HepG2 (cell line): ENCODE measurements around the gene PHF14. TPM values are rescaled to one million over a fixed set of nuclear protein-coding genes. Genes with fewer than 3 reads are reported as not detected.

Source experiments
- LCORL ChIP-seq, 2 experiments: fragments of 450-650 bp in 1 of 2; sonication (generic) in 1 of 2; formaldehyde crosslinking in 1 of 2; IDR thresholded peaks; 2 replicates each; pipeline versions ENCODE4 v1.5.0 to v1.6.1; 2017 to 2020; ENCODE audit warnings: antibody characterized with exemption in 1 of 2, missing genetic modification reagents in 1 of 2
- SIX4 ChIP-seq: sonication (generic); formaldehyde crosslinking; IDR thresholded peaks from 2 replicates; pipeline ENCODE4 v1.4.0; 2020; ENCODE audit warnings: missing genetic modification reagents
- SNAI1 ChIP-seq: sonication (generic); formaldehyde crosslinking; IDR thresholded peaks from 2 replicates; pipeline ENCODE4 v1.5.0; 2020; ENCODE audit warnings: mild to moderate bottlenecking, missing genetic modification reagents, borderline replicate concordance
- SOX6 ChIP-seq, 2 experiments: fragments of 450-650 bp in 1 of 2; sonication (generic) in 1 of 2; formaldehyde crosslinking in 1 of 2; IDR thresholded peaks; 2 replicates each; pipeline versions ENCODE4 v1.4.0 to v1.6.1; 2017 to 2020; ENCODE audit warnings: antibody characterized with exemption in 1 of 2, mild to moderate bottlenecking in 1 of 2, missing genetic modification reagents in 1 of 2
- THAP9 ChIP-seq: sonication (generic); formaldehyde crosslinking; IDR thresholded peaks from 2 replicates; pipeline ENCODE4; 2020; ENCODE audit warnings: missing genetic modification reagents, mild to moderate bottlenecking, borderline replicate concordance
- TIGD3 ChIP-seq: sonication (generic); formaldehyde crosslinking; IDR thresholded peaks from 2 replicates; pipeline ENCODE4 v1.5.1; 2020; ENCODE audit warnings: mild to moderate bottlenecking, missing genetic modification reagents, borderline replicate concordance
- ZFAT ChIP-seq: sonication (generic); formaldehyde crosslinking; conservative IDR thresholded peaks from 2 replicates; pipeline ENCODE4 v1.8.1; 2023; ENCODE audit warnings: missing genetic modification reagents, inconsistent platforms
- ZFP90 ChIP-seq: sonication (generic); formaldehyde crosslinking; IDR thresholded peaks from 2 replicates; pipeline ENCODE4 v1.8.0; 2022; ENCODE audit warnings: missing genetic modification reagents, mild to moderate bottlenecking, inconsistent platforms, borderline replicate concordance
- ZNF292 ChIP-seq: sonication (generic); formaldehyde crosslinking; IDR thresholded peaks from 2 replicates; pipeline ENCODE4 v1.8.1; 2022; ENCODE audit warnings: mild to moderate bottlenecking, low read depth, missing genetic modification reagents, borderline replicate concordance
- ZNF460 ChIP-seq: sonication (generic); formaldehyde crosslinking; IDR thresholded peaks from 2 replicates; pipeline ENCODE4 v1.5.1; 2020; ENCODE audit warnings: missing genetic modification reagents, mild to moderate bottlenecking, borderline replicate concordance
- ZNF614 ChIP-seq: IDR thresholded peaks from 2 replicates; pipeline ENCODE4 v1.6.1; 2018; ENCODE audit warnings: missing biosample characterization, missing genetic modification reagents, inconsistent platforms, borderline replicate concordance
- polyA plus RNA-seq, 8 experiments: library from polyadenylated mRNA; depleted of rRNA in 3 of 8; stranded (reverse) in 7 of 8; unstranded in 1 of 8; fragments of >200 nt; fragmentation: Illumina TruSeq in 4 of 8; extraction: Trizol in 4 of 8; gene quantifications; 2 replicates each; pipeline versions ENCODE4 v1.2.1 to v1.2.3, GENCODE V29; 2011 to 2016; ENCODE audit warnings: low read depth in 4 of 8, missing spikeins in 1 of 8, mixed read lengths in 1 of 8; ENCODE audit not compliant: insufficient read depth in 1 of 8
- total RNA-seq, 5 experiments: library from RNA; depleted of rRNA; stranded (reverse); fragments of >200 nt; fragmentation: Illumina TruSeq; extraction: Trizol; gene quantifications; 2 replicates each; pipeline ENCODE4 v1.2.3, GENCODE V29; 2016; ENCODE audit warnings: low read depth in 1 of 5
- TF ChIP-seq, protein P1 (sequence below): sonication (generic); formaldehyde crosslinking; conservative IDR thresholded peaks from 2 replicates; pipeline ENCODE4 v1.4.0; 2020; ENCODE audit warnings: missing genetic modification reagents
- TF ChIP-seq, protein P2 (sequence below): sonication (generic); formaldehyde crosslinking; IDR thresholded peaks from 2 replicates; pipeline ENCODE4 v1.5.0; 2020; ENCODE audit warnings: missing genetic modification reagents
- TF ChIP-seq, protein P3 (sequence below): sonication (generic); formaldehyde crosslinking; IDR thresholded peaks from 2 replicates; pipeline ENCODE4 v1.5.1; 2020; ENCODE audit warnings: mild to moderate bottlenecking, missing genetic modification reagents, borderline replicate concordance

PHF14 gene
- total and polyA plus RNA-seq, 2 of the 13 experiments (the other 11 are each of a cell fraction or from before 2014, with no cell fraction given) = 18.9 to 68.7 TPM

DNA sequence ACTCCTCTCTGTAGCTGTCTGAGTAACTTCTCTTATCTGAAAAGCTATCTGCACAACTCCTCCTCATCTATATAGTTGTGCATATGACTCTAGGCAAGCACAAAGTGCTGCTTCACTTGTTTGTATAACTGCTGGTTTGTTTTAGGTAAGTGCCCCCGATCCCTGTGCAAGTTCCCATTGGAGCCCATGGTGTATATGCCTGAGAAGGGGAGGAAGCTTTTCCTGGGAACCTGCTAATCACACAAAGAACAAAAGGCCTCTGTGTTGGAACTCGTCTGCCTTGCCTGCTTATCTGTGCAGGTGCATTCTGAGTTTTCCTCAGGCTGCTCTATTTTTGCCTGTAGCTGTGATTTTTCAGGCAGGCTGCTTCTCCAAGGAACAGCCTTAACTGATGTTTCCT lies 23.2 kb upstream of the PHF14 start (continued):
- TF ChIP-seq TIGD3 (CRISPR knock-in tag) (no peak), SIX4 (CRISPR knock-in tag) (no peak), LCORL (IDR thresholded peaks at IDR 0.05) (no peak), LCORL (CRISPR knock-in tag; IDR thresholded peaks at IDR 0.05) (no peak), SNAI1 (CRISPR knock-in tag) (no peak), SOX6 (IDR thresholded peaks at IDR 0.05) (no peak), SOX6 (CRISPR knock-in tag; IDR thresholded peaks at IDR 0.05) (0 out of 2 replicates have a peak, but pooled peaks have one; percentile 35), THAP9 (CRISPR knock-in tag) (no peak), ZFP90 (CRISPR knock-in tag) (no peak), ZNF292 (CRISPR knock-in tag) (0 out of 2 replicates have a peak, but pooled peaks have one; percentile 64), ZFAT (CRISPR knock-in tag) (no peak), ZNF614 (CRISPR knock-in tag) (no peak), ZNF460 (no peak)
- TF ChIP-seq, protein P1, sequence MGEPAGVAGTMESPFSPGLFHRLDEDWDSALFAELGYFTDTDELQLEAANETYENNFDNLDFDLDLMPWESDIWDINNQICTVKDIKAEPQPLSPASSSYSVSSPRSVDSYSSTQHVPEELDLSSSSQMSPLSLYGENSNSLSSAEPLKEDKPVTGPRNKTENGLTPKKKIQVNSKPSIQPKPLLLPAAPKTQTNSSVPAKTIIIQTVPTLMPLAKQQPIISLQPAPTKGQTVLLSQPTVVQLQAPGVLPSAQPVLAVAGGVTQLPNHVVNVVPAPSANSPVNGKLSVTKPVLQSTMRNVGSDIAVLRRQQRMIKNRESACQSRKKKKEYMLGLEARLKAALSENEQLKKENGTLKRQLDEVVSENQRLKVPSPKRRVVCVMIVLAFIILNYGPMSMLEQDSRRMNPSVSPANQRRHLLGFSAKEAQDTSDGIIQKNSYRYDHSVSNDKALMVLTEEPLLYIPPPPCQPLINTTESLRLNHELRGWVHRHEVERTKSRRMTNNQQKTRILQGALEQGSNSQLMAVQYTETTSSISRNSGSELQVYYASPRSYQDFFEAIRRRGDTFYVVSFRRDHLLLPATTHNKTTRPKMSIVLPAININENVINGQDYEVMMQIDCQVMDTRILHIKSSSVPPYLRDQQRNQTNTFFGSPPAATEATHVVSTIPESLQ = no peak
- TF ChIP-seq, protein P2, sequence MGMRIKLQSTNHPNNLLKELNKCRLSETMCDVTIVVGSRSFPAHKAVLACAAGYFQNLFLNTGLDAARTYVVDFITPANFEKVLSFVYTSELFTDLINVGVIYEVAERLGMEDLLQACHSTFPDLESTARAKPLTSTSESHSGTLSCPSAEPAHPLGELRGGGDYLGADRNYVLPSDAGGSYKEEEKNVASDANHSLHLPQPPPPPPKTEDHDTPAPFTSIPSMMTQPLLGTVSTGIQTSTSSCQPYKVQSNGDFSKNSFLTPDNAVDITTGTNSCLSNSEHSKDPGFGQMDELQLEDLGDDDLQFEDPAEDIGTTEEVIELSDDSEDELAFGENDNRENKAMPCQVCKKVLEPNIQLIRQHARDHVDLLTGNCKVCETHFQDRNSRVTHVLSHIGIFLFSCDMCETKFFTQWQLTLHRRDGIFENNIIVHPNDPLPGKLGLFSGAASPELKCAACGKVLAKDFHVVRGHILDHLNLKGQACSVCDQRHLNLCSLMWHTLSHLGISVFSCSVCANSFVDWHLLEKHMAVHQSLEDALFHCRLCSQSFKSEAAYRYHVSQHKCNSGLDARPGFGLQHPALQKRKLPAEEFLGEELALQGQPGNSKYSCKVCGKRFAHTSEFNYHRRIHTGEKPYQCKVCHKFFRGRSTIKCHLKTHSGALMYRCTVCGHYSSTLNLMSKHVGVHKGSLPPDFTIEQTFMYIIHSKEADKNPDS (CRISPR knock-in tag) = no peak
- TF ChIP-seq, protein P3, sequence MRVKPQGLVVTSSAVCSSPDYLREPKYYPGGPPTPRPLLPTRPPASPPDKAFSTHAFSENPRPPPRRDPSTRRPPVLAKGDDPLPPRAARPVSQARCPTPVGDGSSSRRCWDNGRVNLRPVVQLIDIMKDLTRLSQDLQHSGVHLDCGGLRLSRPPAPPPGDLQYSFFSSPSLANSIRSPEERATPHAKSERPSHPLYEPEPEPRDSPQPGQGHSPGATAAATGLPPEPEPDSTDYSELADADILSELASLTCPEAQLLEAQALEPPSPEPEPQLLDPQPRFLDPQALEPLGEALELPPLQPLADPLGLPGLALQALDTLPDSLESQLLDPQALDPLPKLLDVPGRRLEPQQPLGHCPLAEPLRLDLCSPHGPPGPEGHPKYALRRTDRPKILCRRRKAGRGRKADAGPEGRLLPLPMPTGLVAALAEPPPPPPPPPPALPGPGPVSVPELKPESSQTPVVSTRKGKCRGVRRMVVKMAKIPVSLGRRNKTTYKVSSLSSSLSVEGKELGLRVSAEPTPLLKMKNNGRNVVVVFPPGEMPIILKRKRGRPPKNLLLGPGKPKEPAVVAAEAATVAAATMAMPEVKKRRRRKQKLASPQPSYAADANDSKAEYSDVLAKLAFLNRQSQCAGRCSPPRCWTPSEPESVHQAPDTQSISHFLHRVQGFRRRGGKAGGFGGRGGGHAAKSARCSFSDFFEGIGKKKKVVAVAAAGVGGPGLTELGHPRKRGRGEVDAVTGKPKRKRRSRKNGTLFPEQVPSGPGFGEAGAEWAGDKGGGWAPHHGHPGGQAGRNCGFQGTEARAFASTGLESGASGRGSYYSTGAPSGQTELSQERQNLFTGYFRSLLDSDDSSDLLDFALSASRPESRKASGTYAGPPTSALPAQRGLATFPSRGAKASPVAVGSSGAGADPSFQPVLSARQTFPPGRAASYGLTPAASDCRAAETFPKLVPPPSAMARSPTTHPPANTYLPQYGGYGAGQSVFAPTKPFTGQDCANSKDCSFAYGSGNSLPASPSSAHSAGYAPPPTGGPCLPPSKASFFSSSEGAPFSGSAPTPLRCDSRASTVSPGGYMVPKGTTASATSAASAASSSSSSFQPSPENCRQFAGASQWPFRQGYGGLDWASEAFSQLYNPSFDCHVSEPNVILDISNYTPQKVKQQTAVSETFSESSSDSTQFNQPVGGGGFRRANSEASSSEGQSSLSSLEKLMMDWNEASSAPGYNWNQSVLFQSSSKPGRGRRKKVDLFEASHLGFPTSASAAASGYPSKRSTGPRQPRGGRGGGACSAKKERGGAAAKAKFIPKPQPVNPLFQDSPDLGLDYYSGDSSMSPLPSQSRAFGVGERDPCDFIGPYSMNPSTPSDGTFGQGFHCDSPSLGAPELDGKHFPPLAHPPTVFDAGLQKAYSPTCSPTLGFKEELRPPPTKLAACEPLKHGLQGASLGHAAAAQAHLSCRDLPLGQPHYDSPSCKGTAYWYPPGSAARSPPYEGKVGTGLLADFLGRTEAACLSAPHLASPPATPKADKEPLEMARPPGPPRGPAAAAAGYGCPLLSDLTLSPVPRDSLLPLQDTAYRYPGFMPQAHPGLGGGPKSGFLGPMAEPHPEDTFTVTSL (CRISPR knock-in tag) = peak; percentile 42; the same call in 1 of the 2 replicates
